T47D (cell line): ENCODE data around the gene C17orf100.
A peak's percentile ranks its signal among the peaks of the same experiment; 100 is the strongest.
"Not testable (repeated sequence)": the region's sequence is repeated elsewhere in the genome, so short reads cannot be mapped to it uniquely, and the experiment has no call there.

Source experiments
- DNase-seq, 2 experiments: peaks; one replicate each; pipeline versions ENCODE4 v3.0.0 to v3.0.0-alpha.2; 2011 to 2012; ENCODE audit warnings: low read depth in 1 of 2, low spot score in 1 of 2
- JUND ChIP-seq: IDR thresholded peaks from 2 replicates; pipeline ENCODE4 v1.6.1; 2012; ENCODE audit warnings: low read depth
- in situ Hi-C: cut with HindIII; loops from 2 replicates; pipeline ENCODE4 v1.10.0; 2016; ENCODE audit warnings: low sequenced_read_pairs, low pct_unique_long_range_greater_than_20kb

Gene C17orf100

GRCh38 chr17:6681176-6681575, 29.6 kb downstream of the C17orf100 start:
- no peak for TF ChIP-seq JUND
- in situ Hi-C loops, result no loop called here
- DNase-seq, result no peak

GRCh38 chr17:6681671-6682070, 30.1 kb downstream of the C17orf100 start:
- in situ Hi-C loops, result no loop called here
- no peak for DNase-seq
- TF ChIP-seq JUND, result no peak

GRCh38 chr17:6682339-6682738, 30.8 kb downstream of the C17orf100 start:
- no peak for TF ChIP-seq JUND
- no peak for DNase-seq
- in situ Hi-C loops, result no loop called here

GRCh38 chr17:6683081-6683684, 31.6 kb downstream of the C17orf100 start:
- no peak for TF ChIP-seq JUND

GRCh38 chr17:6683730-6684459, 32.3 kb downstream of the C17orf100 start:
- TF ChIP-seq JUND, result no peak
- no peak for DNase-seq
- in situ Hi-C loops, result no loop called here

More at GRCh38 chr17:6683081-6683684, 31.6 kb downstream of the C17orf100 start:
- DNase-seq, result peak in 1 of 2 experiments; percentile 82
- in situ Hi-C loops, result no loop called here

GRCh38 chr17:6684460-6684783, 32.9 kb downstream of the C17orf100 start:
- no peak for DNase-seq
- in situ Hi-C loops, result no loop called here
- TF ChIP-seq JUND, result no peak

GRCh38 chr17:6684881-6685767, 33.6 kb downstream of the C17orf100 start:
- no peak for DNase-seq
- TF ChIP-seq JUND, result no peak
- in situ Hi-C loops, result no loop called here

- DNase-seq, result peak in 1 of 2 experiments; percentile 53
Observed at GRCh38 chr17:6686026-6686425, 34.5 kb downstream of the C17orf100 start.

GRCh38 chr17:6688944-6689343, 37.4 kb downstream of the C17orf100 start:
- no peak for TF ChIP-seq JUND
- in situ Hi-C loops, result no loop called here
- DNase-seq, result no peak

More at GRCh38 chr17:6686026-6686425, 34.5 kb downstream of the C17orf100 start:
- in situ Hi-C loops, result no loop called here
- TF ChIP-seq JUND, result no peak

- no peak for TF ChIP-seq JUND
- no peak for DNase-seq
- in situ Hi-C loops, result no loop called here
Observed at GRCh38 chr17:6690641-6691040, 39.1 kb downstream of the C17orf100 start.

GRCh38 chr17:6691546-6691945, 40.0 kb downstream of the C17orf100 start:
- DNase-seq, result no peak
- in situ Hi-C loops, result no loop called here
- TF ChIP-seq JUND, result no peak

- DNase-seq, in situ Hi-C loops: not testable (repeated sequence)
Observed at GRCh38 chr17:6691958-6692357, 40.4 kb downstream of the C17orf100 start.

- DNase-seq, result no peak
- no peak for TF ChIP-seq JUND
- in situ Hi-C loops, result no loop called here
Observed at GRCh38 chr17:6695051-6695450, 43.5 kb downstream of the C17orf100 start.
